ENCODE results near the gene UBE2D1. TPM values are rescaled to one million over a fixed set of nuclear protein-coding genes. Genes with fewer than 3 reads are reported as not detected.

The UBE2D1 gene
- total RNA-seq, 1 experiment from 2014 or later: 21.0 TPM

GRCh38 chr10:58320351-58321049 is 14.3 kb upstream of the UBE2D1 start:
- H3K27me3 ChIP-seq (ENCODE audit: control insufficient read depth, insufficient read depth, low read length): peaks cover 7% of the 10 kb centered on the region; the same call in 1 of the 2 replicates
- BruUV-seq (replicated peaks): no TSS peak
- no peak overlapping the region for H3K4me3 ChIP-seq (ENCODE audit: low read depth in 2 of 2, low read length in 2 of 2)
- no peak for ATAC-seq
- TF ChIP-seq TCF7L2 (IDR thresholded peaks at IDR 0.05; ENCODE audit: low read depth, low read length) (no peak), POLR2AphosphoS5 (IDR thresholded peaks at IDR 0.05; ENCODE audit: low read depth, low read length) (no peak), SIN3A (IDR thresholded peaks at IDR 0.05; ENCODE audit: borderline replicate concordance, insufficient read depth, low read depth, low read length) (no peak), REST (IDR thresholded peaks at IDR 0.05; ENCODE audit: insufficient read depth in 1 of 2, low read depth in 2 of 2, low read length in 1 of 2) (no peak), CTCF (IDR thresholded peaks at IDR 0.05) (no peak)
- ChIA-PET CTCF (no interaction called here), POLR2A (interaction anchor here (0.7 kb wide), 1 partner anchor 172 kb away, joined by 3 read pairs; no protein-coding TSS in a partner anchor)
- no peak for DNase-seq (ENCODE audit: low read depth, low spot score)
- no peaks in the 10 kb centered on the region for H3K36me3 ChIP-seq (ENCODE audit: control insufficient read depth, insufficient read depth, low read length)
- no peaks in the 10 kb centered on the region for H3K9me3 ChIP-seq (ENCODE audit: control insufficient read depth, insufficient read depth, low read depth, low read length)
- intact Hi-C loops (cut with micrococcal nuclease; ENCODE audit: unreplicated experiment) (no loop called here), in situ Hi-C loops (cut with HindIII; ENCODE audit: low pct_unique_long_range_greater_than_20kb, low sequenced_read_pairs) (no loop called here)
- peaks cover 4% of the 10 kb centered on the region; the same call in 1 of the 2 replicates for H3K4me1 ChIP-seq (ENCODE audit: control insufficient read depth, insufficient read depth, low read length)
- no peak overlapping the region for H3K27ac ChIP-seq (ENCODE audit: low read length)

- ChIA-PET POLR2A (interaction anchor here (0.6 kb wide), 1 partner anchor 75 kb away, joined by 3 read pairs; no protein-coding TSS in a partner anchor), CTCF (no interaction called here)
- intact Hi-C loops (cut with micrococcal nuclease; ENCODE audit: unreplicated experiment) (no loop called here), in situ Hi-C loops (cut with HindIII; ENCODE audit: low pct_unique_long_range_greater_than_20kb, low sequenced_read_pairs) (no loop called here)
- TF ChIP-seq TCF7L2 (IDR thresholded peaks at IDR 0.05; ENCODE audit: low read depth, low read length) (no peak), SIN3A (IDR thresholded peaks at IDR 0.05; ENCODE audit: borderline replicate concordance, insufficient read depth, low read depth, low read length) (no peak), REST (IDR thresholded peaks at IDR 0.05; ENCODE audit: insufficient read depth in 1 of 2, low read depth in 2 of 2, low read length in 1 of 2) (no peak), POLR2AphosphoS5 (IDR thresholded peaks at IDR 0.05; ENCODE audit: low read depth, low read length) (no peak), CTCF (IDR thresholded peaks at IDR 0.05) (no peak)
- DNase-seq (ENCODE audit: low read depth, low spot score) (no peak), ATAC-seq (no peak)
- BruUV-seq (replicated peaks): no TSS peak
- Histone ChIP-seq H3K36me3 (ENCODE audit: control insufficient read depth, insufficient read depth, low read length) (no peaks in the 10 kb centered on the region), H3K27ac (ENCODE audit: low read length) (no peak overlapping the region), H3K4me1 (ENCODE audit: control insufficient read depth, insufficient read depth, low read length) (peaks cover 4% of the 10 kb centered on the region; the same call in 1 of the 2 replicates), H3K27me3 (ENCODE audit: control insufficient read depth, insufficient read depth, low read length) (peaks cover 7% of the 10 kb centered on the region; the same call in 1 of the 2 replicates), H3K4me3 (ENCODE audit: low read depth in 2 of 2, low read length in 2 of 2) (no peak overlapping the region), H3K9me3 (ENCODE audit: control insufficient read depth, insufficient read depth, low read depth, low read length) (no peaks in the 10 kb centered on the region)
These were observed 12.6 kb upstream of the UBE2D1 start for GRCh38 chr10:58322072-58322834.

Measured in Panc1 (cell line).